ENCODE results near the gene OR9Q1.

GRCh38 chr11:58127350-58127749 lies 103.7 kb downstream of the OR9Q1 start:
- TF ChIP-seq TAF1 (conservative IDR thresholded peaks at IDR 0.05) (no peak), RXRA (IDR thresholded peaks at IDR 0.05) (no peak), CTCF (IDR thresholded peaks at IDR 0.05; ENCODE audit: low read depth, low read length, missing input control) (no peak)
